ENCODE measurements around the gene AP5Z1. TPM values are rescaled to one million over a fixed set of nuclear protein-coding genes. Genes with fewer than 3 reads are reported as not detected.

The AP5Z1 gene
- total and polyA plus RNA-seq, 2 of the 4 experiments (the other 2 are of a cell fraction), result 9.7 to 38.7 TPM

DNA sequence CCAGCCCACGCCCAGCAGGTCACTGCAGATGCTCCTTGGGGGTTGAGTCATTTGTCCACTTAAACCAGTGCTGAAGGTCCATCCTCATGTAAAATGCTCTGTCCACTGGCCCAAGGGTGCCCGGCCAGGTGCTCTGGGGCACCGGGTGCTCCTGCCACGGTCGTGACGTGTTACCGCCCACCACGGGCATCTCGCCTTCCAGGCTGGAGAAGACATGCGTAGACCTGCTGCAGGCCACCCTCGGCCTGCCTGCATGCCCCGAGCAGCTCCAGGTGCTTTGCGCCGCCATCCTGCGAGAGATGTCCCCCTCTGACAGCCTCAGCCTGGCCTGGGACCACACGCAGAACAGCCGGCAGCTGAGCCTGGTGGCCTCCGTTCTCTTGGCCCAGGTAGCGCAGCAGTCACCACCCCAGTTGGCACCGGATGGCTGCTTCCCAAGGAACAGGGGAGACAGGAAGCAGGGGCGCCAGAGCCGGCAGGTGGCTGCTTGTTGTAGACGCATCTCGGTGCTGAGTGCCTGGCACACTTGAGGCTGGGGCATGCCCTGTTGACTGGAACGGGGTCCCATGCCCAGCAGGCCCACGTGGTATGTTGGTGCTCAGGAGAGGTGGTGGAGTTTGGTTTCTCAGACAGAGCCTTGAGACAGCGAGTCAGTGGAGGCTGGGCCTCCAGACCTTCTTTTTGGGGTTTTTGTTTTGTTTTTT lies 6.1 kb downstream of the AP5Z1 start:
- no peak overlapping the region for H3K4me3 ChIP-seq (ENCODE audit: insufficient read depth, low read depth, low read length)
- dilution Hi-C loops (cut with HindIII; ENCODE audit: low sequenced_read_pairs, unreplicated experiment), result no loop called here
- peaks cover 8 to 31% of the 10 kb centered on the region in 2 experiments for H3K79me1 ChIP-seq (ENCODE audit: low read depth in 1 of 2, low read length in 2 of 2)
- ChIA-PET CTCF (no interaction called here), POLR2A (ENCODE audit: unreplicated experiment) (no interaction called here)
- H4K20me1 ChIP-seq (ENCODE audit: insufficient read depth, low read length), result peaks cover 36% of the 10 kb centered on the region
- no peak overlapping the region for H3K18ac ChIP-seq (ENCODE audit: low read depth, low read length)
- H2AFZ ChIP-seq (replicated peaks; ENCODE audit: low read length, poor library complexity), result no peak overlapping the region
- H2BK20ac ChIP-seq (ENCODE audit: low read depth, low read length), result no peak overlapping the region
- no peak overlapping the region for H3K9ac ChIP-seq (ENCODE audit: low read depth, low read length)
- no peak overlapping the region for H3K4ac ChIP-seq (ENCODE audit: low read depth, low read length)
- H2AK5ac ChIP-seq (ENCODE audit: low read depth, low read length), result no peak overlapping the region
- peaks cover 55% of the 10 kb centered on the region for H3K36me3 ChIP-seq (ENCODE audit: control insufficient read depth, insufficient read depth, low read length)
- no peak overlapping the region for H2BK15ac ChIP-seq (ENCODE audit: low read depth, low read length)
- no peak overlapping the region for H3K4me2 ChIP-seq (ENCODE audit: low read depth, low read length)
- H3K9me1 ChIP-seq (ENCODE audit: insufficient read depth, low read length), result no peaks in the 10 kb centered on the region
- peaks cover 4% of the 10 kb centered on the region; the same call in 1 of the 2 replicates for H3K4me1 ChIP-seq (ENCODE audit: control insufficient read depth, insufficient read depth, low read length)
- no peak overlapping the region for H3K27ac ChIP-seq (ENCODE audit: insufficient read depth, low read length)
- in situ Hi-C loops (cut with MboI; ENCODE audit: low sequenced_read_pairs), result no loop called here
- no peak overlapping the region for H3K23ac ChIP-seq (ENCODE audit: low read depth, low read length)
- H4K91ac ChIP-seq (ENCODE audit: insufficient read depth, low read depth, low read length), result no peak overlapping the region
- H3K9me3 ChIP-seq (ENCODE audit: control insufficient read depth, insufficient read depth, low read length), result no peaks in the 10 kb centered on the region
- no peak overlapping the region for H2BK5ac ChIP-seq (ENCODE audit: low read depth, low read length, poor library complexity, severe bottlenecking)
- no peak overlapping the region for H4K8ac ChIP-seq (ENCODE audit: low read depth in 2 of 2, low read length in 2 of 2)
- no peaks in the 10 kb centered on the region for H3K27me3 ChIP-seq (ENCODE audit: control insufficient read depth, insufficient read depth, low read length)
- no peak overlapping the region for H2AK9ac ChIP-seq (replicated peaks; ENCODE audit: low read depth, low read length, poor library complexity)
- no peak for ATAC-seq (ENCODE audit: low read depth)
- BruUV-seq (replicated peaks), result no TSS peak
- intact Hi-C loops (cut with micrococcal nuclease), result no loop called here
- TF ChIP-seq RFX5 (IDR thresholded peaks at IDR 0.05; ENCODE audit: low read depth, low read length), result no peak
- no peak for TF ChIP-seq FOS (IDR thresholded peaks at IDR 0.05; ENCODE audit: low read depth, low read length)
- no peak for TF ChIP-seq MAFK (IDR thresholded peaks at IDR 0.05; ENCODE audit: low read depth, low read length)
- TF ChIP-seq RCOR1 (IDR thresholded peaks at IDR 0.05; ENCODE audit: insufficient replicate concordance, low read length), result no peak
- TF ChIP-seq SMC3 (IDR thresholded peaks at IDR 0.05; ENCODE audit: low read depth, low read length), result no peak
- TF ChIP-seq BHLHE40 (IDR thresholded peaks at IDR 0.05; ENCODE audit: low read depth, low read length), result no peak
- no peak for TF ChIP-seq CHD1 (IDR thresholded peaks at IDR 0.05; ENCODE audit: low read depth, low read length)
- no peak for TF ChIP-seq RAD21 (IDR thresholded peaks at IDR 0.05; ENCODE audit: low read length)
- TF ChIP-seq POLR2A (IDR thresholded peaks at IDR 0.05; ENCODE audit: low read depth, low read length), result no peak
- no peak for TF ChIP-seq CEBPB (IDR thresholded peaks at IDR 0.05; ENCODE audit: low read depth, low read length)
- no peak for TF ChIP-seq NFE2L2 (IDR thresholded peaks at IDR 0.05; ENCODE audit: low read depth, low read length)
- no peak for DNase-seq
- 91% methylated on average over 21 of the region's 27 CpGs; no CpG with 5 or more reads in 1 of the 2 experiments for WGBS, 2 experiments (ENCODE audit: extremely low coverage in 2 of 2, insufficient read length in 1 of 2)
- no peak overlapping the region for H4K5ac ChIP-seq (ENCODE audit: low read depth, low read length)
- H3K56ac ChIP-seq (ENCODE audit: extremely low read depth, insufficient read depth, low read length), result no peak overlapping the region
- no peak overlapping the region for H2BK120ac ChIP-seq (ENCODE audit: low read depth, low read length)
- no peak overlapping the region for H3K14ac ChIP-seq (replicated peaks; ENCODE audit: low read depth, low read length)
